NCI-H187 treated with DMSO at 0.1 percent for 48 hours (cell line): Measurements from ENCODE around the gene ACBD4.
"Not testable (repeated sequence)": the region's sequence is repeated elsewhere in the genome, so short reads cannot be mapped to it uniquely, and the experiment has no call there.

Experiments
- DNase-seq: peaks from one replicate; lab custom pipeline; 2025; lab: John Stamatoyannopoulos, UW

ACBD4 gene

GRCh38 chr17:45119964-45120363 lies 15.5 kb upstream of the ACBD4 start:
- DNase-seq = no peak

- no peak for DNase-seq
Observed at GRCh38 chr17:45120558-45120957, 14.9 kb upstream of the ACBD4 start.

- no peak for DNase-seq
Observed at GRCh38 chr17:45121055-45121454, 14.4 kb upstream of the ACBD4 start.

GRCh38 chr17:45123076-45123770 lies 12.3 kb upstream of the ACBD4 start:
- DNase-seq = no peak

GRCh38 chr17:45123930-45124796 lies 11.3 kb upstream of the ACBD4 start:
- no peak for DNase-seq

GRCh38 chr17:45124797-45125122 lies 10.7 kb upstream of the ACBD4 start:
- DNase-seq = not testable (repeated sequence)

GRCh38 chr17:45125509-45125908 lies 10.0 kb upstream of the ACBD4 start:
- DNase-seq = no peak

- no peak for DNase-seq
Observed at GRCh38 chr17:45127207-45127547, 8.3 kb upstream of the ACBD4 start.

GRCh38 chr17:45127548-45128300 lies 7.8 kb upstream of the ACBD4 start:
- no peak for DNase-seq

GRCh38 chr17:45128331-45128730 lies 7.2 kb upstream of the ACBD4 start:
- no peak for DNase-seq

- DNase-seq = no peak
Observed at GRCh38 chr17:45128989-45129388, 6.5 kb upstream of the ACBD4 start.

- no peak for DNase-seq
Observed at GRCh38 chr17:45129426-45129939, 6.0 kb upstream of the ACBD4 start.

GRCh38 chr17:45129940-45130680 lies 5.4 kb upstream of the ACBD4 start:
- DNase-seq = no peak

- no peak for DNase-seq
Observed at GRCh38 chr17:45130681-45131615, 4.5 kb upstream of the ACBD4 start.

GRCh38 chr17:45131616-45132319 lies 3.7 kb upstream of the ACBD4 start:
- no peak for DNase-seq

- DNase-seq = no peak
Observed at GRCh38 chr17:45132320-45132571, 3.2 kb upstream of the ACBD4 start, which contains the start of gene PLCD3. TSS of gene PLCD3 (minus strand) at chr17:45132515. CDS start at chr17:45132410, 105 bp downstream.

GRCh38 chr17:45132572-45133463 lies 2.7 kb upstream of the ACBD4 start:
- no peak for DNase-seq

- no peak for DNase-seq
Observed at GRCh38 chr17:45135978-45136791, 698 bp downstream of the ACBD4 start.
